ENCODE results near the gene SEPTIN12. TPM values are rescaled to one million over a fixed set of nuclear protein-coding genes. Genes with fewer than 3 reads are reported as not detected.

Gene SEPTIN12, protein sequence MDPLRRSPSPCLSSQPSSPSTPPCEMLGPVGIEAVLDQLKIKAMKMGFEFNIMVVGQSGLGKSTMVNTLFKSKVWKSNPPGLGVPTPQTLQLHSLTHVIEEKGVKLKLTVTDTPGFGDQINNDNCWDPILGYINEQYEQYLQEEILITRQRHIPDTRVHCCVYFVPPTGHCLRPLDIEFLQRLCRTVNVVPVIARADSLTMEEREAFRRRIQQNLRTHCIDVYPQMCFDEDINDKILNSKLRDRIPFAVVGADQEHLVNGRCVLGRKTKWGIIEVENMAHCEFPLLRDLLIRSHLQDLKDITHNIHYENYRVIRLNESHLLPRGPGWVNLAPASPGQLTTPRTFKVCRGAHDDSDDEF
- total RNA-seq, result not detected

DNA sequence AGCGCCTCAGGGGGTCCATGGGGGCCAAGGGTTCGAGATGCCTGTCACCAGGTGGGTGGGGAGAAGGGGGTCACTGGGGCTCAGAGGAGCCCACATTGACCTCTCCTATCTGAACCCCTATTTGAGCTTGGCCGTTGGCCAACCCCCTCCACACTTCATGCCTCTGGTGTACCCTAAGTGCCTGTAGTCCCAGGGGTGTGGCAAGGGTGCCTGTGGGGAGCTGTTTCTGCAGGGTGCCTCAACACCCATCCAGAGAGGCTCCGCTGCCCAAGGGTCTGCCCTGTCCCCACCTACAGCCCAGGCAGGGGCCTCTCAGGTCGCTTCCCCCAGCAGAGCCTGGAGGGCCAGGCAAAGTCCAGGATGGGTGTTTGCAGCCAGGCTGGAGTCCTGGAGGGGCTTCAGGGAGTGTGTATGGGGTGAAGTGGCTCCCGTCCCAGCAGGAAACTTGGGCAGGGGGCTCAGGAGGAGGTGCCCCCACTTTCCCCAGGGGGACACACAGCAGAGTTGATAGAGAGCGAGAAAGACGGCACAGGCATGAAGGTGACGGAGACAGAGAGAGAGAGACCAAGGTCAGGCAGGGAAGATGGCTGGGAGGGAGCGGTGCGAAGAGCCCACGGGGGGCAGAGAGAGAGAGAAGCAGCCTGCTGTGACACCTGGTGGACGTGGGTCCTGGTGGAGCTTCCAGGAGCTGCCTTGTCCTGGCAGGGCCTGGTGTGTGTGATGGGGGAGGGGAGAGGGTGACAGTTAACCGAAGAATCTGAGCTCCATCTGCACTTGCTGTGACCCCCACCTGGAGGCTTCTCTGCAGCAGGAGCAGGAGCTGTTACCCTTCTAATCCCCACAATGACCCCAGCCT lies at the start of gene SEPTIN12:
Gene SEPTIN12 (minus strand): TSS at position 719 of the 856 bp plus-strand sequence. CDS start 700 bp downstream, at position 19.
- Mint-ChIP-seq H3K27me3 (no peaks in the 10 kb centered on the region), H3K4me1 (ENCODE audit: low read depth in 2 of 2) (no peaks in the 10 kb centered on the region), H3K27ac (no peak within 1 kb of the TSS), H3K9me3 (no peaks in the 10 kb centered on the region), H3K4me3 (no peak within 1 kb of the TSS), H3K36me3 (no peaks in the 10 kb centered on the region)
- ATAC-seq (no peak), DNase-seq (ENCODE audit: low spot score) (peak; percentile 29)

DNA sequence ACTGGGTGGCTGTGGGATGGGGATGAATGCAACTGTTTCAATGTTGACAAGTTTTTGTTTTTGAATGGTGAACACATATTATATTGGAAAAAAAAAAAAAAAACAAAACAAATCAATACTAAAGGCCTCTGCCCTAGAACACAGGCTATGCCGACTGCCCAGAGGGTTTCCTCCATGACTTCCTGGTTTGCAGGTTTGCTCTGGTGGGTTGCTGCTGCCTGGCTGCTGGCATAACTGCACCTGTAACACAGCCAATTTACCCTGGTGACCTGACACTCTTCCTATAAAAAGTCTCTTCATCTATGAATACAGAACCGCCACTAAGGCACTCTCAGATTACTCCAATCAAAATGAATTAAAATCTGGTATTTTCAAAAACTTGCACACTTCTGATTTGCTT lies 48.6 kb upstream of the SEPTIN12 start:
- H3K9me3 Mint-ChIP-seq, result no peaks in the 10 kb centered on the region
- peaks cover 31% of the 10 kb centered on the region for H3K36me3 Mint-ChIP-seq
- peak overlapping the region in 1 of 2 donors; percentile 36 for H3K27ac Mint-ChIP-seq
- H3K4me1 Mint-ChIP-seq (ENCODE audit: low read depth in 2 of 2), result peaks cover 8 to 14% of the 10 kb centered on the region in 2 donors
- DNase-seq (ENCODE audit: low spot score), result no peak
- no peak for ATAC-seq
- no peak overlapping the region for H3K4me3 Mint-ChIP-seq
- no peaks in the 10 kb centered on the region for H3K27me3 Mint-ChIP-seq

DNA sequence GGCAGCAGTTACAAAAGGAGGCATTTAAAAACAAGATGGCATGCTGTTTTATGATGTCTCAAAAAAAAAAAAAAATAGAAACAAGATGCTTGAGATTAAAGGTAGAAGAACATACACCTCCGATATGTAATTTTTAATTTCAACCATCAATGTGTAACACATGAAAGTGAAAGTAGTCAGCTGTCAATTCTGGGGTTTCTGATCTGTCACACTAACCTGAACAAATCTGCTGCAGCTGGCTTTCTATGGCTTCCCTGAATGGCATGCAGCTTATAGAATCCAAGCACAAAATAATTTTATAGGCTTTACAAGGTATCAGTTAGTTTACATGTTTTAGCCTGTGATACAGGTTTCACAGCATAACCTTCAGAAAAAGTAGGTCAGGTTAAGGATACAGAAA lies 45.4 kb upstream of the SEPTIN12 start:
- no peak overlapping the region for H3K27ac Mint-ChIP-seq
- DNase-seq (ENCODE audit: low spot score) (no peak), ATAC-seq (no peak)
- H3K9me3 Mint-ChIP-seq, result no peaks in the 10 kb centered on the region
- H3K4me3 Mint-ChIP-seq, result no peak overlapping the region
- H3K27me3 Mint-ChIP-seq, result no peaks in the 10 kb centered on the region
- H3K36me3 Mint-ChIP-seq, result peaks cover 32% of the 10 kb centered on the region
- peaks cover 0 to 17% of the 10 kb centered on the region in 2 donors for H3K4me1 Mint-ChIP-seq (ENCODE audit: low read depth in 2 of 2)

DNA sequence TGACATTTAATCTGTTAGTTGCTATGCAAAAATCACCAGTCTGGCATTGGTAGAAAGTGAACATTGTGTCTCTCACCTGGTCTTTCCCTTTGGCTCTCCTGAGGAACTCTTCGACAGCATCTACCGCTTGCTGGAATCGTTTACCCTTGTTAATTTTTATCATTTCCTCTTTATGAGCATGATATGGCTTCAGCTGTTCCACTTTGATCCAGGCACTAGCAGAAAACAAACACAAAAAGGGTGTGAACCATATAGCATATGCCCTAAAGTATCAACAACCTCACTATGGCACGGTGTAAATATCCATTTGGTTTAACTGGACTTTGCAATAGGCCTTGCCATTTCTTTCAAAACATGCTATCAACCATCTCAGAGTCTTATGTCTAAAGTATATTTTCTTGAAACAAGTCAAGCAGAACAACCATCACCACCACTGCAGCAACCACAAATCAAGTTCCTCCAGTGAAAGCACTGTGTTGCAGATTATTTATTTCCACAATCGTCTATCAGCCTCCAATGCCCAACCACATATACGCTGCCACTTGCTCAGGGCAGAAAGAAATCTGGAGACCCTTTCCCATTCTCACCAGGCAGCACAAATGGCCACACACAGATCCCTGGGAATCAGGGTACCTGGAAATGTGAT lies 44.7 kb upstream of the SEPTIN12 start:
- peaks cover 0 to 17% of the 10 kb centered on the region in 2 donors for H3K4me1 Mint-ChIP-seq (ENCODE audit: low read depth in 2 of 2)
- H3K4me3 Mint-ChIP-seq, result no peak overlapping the region
- no peak overlapping the region for H3K27ac Mint-ChIP-seq
- no peaks in the 10 kb centered on the region for H3K27me3 Mint-ChIP-seq
- ATAC-seq, result no peak
- no peaks in the 10 kb centered on the region for H3K9me3 Mint-ChIP-seq
- DNase-seq (ENCODE audit: low spot score), result no peak
- H3K36me3 Mint-ChIP-seq, result peaks cover 32% of the 10 kb centered on the region

DNA sequence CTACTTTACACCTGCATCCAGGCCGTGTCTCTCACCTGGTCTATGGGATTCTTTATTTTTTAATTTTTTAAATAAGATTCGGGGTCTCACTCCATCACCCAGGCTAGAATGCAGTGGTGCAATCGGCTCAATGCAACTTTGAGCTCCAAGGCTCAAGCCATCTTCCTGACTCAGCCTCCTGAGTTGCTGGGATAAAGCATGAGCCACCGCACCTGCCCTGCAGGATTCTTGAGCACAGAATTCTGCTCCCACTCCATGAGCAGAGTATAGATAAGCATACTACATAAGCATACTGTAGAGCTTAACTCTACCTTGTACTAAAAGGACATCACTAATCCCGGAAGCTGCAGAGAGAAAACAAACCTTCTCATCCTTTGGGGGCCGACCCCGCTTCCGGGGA lies 43.5 kb upstream of the SEPTIN12 start:
- H3K27ac Mint-ChIP-seq, result no peak overlapping the region
- H3K9me3 Mint-ChIP-seq, result no peaks in the 10 kb centered on the region
- H3K27me3 Mint-ChIP-seq, result no peaks in the 10 kb centered on the region
- no peak overlapping the region for H3K4me3 Mint-ChIP-seq
- peaks cover 31% of the 10 kb centered on the region for H3K36me3 Mint-ChIP-seq
- DNase-seq (ENCODE audit: low spot score) (no peak), ATAC-seq (no peak)
- H3K4me1 Mint-ChIP-seq (ENCODE audit: low read depth in 2 of 2), result peaks cover 0 to 14% of the 10 kb centered on the region in 2 donors

DNA sequence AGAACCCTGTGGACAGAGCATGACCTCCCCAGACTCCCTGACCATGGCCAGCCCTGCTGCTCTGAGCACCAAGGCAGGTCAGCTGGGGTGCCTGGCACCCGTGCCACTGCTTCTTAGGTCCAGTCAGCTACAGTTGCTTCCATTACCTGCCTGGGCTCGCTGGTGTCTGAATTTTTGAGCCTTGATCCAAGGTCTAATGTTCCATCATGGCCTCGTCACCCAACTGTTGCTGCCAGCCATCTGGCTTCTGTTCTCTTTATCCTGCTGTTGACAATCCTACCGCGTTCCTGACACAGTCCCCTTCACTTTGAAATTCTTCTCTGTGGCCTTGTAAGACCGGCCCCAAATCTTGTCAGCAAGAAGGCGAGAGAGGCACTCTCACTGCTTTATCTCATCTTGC lies 42.3 kb upstream of the SEPTIN12 start:
- no peak for ATAC-seq
- no peaks in the 10 kb centered on the region for H3K27me3 Mint-ChIP-seq
- H3K4me3 Mint-ChIP-seq, result no peak overlapping the region
- no peaks in the 10 kb centered on the region for H3K9me3 Mint-ChIP-seq
- H3K4me1 Mint-ChIP-seq (ENCODE audit: low read depth in 2 of 2), result peaks cover 0 to 11% of the 10 kb centered on the region in 2 donors
- H3K36me3 Mint-ChIP-seq, result peaks cover 26% of the 10 kb centered on the region
- no peak for DNase-seq (ENCODE audit: low spot score)
- H3K27ac Mint-ChIP-seq, result no peak overlapping the region

DNA sequence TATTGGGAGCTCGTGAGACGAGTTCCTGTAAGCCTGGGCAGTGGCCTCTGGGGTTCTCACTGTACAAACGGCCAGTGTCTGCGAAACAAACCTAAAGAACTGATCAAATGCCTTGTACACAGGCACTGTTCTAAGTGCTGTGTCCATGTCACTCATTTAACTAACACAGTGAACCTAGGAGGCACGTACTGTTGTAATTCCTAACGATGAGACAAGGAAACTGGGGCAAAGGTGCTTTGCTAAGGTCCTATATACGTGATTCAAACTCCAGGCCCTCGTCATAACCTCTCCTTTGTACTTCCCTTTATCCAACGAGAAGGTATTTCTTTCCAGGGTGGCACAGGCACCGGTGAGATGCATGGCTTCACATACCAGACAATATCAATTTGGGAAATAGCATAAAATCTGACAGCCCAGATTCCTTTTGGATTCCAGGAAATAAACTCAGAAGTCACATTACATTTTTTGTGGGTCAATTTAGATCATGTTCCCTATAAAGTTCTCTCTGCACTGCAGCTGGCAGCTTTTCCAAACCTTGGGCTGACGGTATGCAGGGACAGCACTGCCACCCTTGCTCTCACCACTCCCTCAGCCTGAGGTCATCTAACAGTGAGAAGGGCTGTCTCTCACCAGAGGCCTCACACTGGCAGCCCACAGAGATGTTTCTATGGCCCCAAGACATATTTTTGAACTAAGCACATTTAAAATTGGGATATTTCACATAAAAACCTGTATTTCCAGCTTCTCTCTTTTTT lies 40.6 kb upstream of the SEPTIN12 start:
- H3K9me3 Mint-ChIP-seq, result no peaks in the 10 kb centered on the region
- peaks cover 35% of the 10 kb centered on the region for H3K36me3 Mint-ChIP-seq
- DNase-seq (ENCODE audit: low spot score) (no peak), ATAC-seq (no peak)
- H3K4me1 Mint-ChIP-seq (ENCODE audit: low read depth in 2 of 2), result peaks cover 0 to 17% of the 10 kb centered on the region in 2 donors
- H3K27me3 Mint-ChIP-seq, result no peaks in the 10 kb centered on the region
- no peak overlapping the region for H3K27ac Mint-ChIP-seq
- H3K4me3 Mint-ChIP-seq, result no peak overlapping the region

DNA sequence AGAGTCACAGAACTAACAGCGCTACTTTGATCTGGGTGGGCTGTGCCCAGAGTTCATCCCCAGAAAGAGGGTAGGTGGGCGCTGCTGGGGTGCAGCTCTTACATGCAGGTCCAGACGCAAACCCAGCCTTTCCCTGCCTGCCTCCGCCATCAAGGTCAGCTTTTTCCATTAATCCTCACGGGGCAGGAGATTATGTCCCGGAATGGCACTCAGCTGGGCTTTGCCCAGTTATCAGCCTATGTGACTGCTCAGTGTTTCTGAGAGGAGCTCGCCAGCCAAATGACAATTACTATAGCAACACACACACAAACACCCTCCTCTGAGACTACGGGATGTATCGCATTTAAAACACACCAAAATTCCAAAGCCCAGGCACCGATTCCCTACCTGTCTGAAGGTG lies 38.8 kb upstream of the SEPTIN12 start:
- no peak overlapping the region for H3K27ac Mint-ChIP-seq

DNA sequence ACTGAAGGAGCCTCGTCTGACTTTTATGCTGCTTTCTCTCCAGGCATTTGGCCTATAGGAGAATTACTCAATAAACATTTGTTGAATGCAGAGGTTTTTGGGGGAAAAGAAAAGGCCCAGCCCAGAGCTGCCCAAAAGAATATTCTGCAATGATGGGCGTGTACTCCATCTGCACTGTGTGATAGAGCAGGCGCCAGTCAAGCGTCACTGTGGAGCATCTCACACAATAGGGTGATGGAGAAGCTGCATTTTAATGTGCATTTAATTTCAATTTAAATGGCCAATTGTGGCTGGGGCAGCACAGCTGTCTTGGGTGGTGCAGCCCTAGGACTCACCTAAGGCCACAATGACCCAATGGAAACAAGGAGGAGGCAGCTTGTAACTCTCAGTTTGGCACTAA lies 38.4 kb upstream of the SEPTIN12 start:
- Mint-ChIP-seq H3K9me3 (no peaks in the 10 kb centered on the region), H3K36me3 (peaks cover 28% of the 10 kb centered on the region), H3K4me1 (ENCODE audit: low read depth in 2 of 2) (peaks cover 0 to 14% of the 10 kb centered on the region in 2 donors), H3K27me3 (no peaks in the 10 kb centered on the region), H3K4me3 (no peak overlapping the region), H3K27ac (no peak overlapping the region)
- ATAC-seq (no peak), DNase-seq (ENCODE audit: low spot score) (no peak)

More for the DNA sequence above, 38.8 kb upstream of the SEPTIN12 start:
- ATAC-seq, result no peak
- Mint-ChIP-seq H3K36me3 (peaks cover 31% of the 10 kb centered on the region), H3K4me1 (ENCODE audit: low read depth in 2 of 2) (peaks cover 0 to 14% of the 10 kb centered on the region in 2 donors), H3K27me3 (no peaks in the 10 kb centered on the region), H3K4me3 (no peak overlapping the region), H3K9me3 (no peaks in the 10 kb centered on the region)
- no peak for DNase-seq (ENCODE audit: low spot score)

DNA sequence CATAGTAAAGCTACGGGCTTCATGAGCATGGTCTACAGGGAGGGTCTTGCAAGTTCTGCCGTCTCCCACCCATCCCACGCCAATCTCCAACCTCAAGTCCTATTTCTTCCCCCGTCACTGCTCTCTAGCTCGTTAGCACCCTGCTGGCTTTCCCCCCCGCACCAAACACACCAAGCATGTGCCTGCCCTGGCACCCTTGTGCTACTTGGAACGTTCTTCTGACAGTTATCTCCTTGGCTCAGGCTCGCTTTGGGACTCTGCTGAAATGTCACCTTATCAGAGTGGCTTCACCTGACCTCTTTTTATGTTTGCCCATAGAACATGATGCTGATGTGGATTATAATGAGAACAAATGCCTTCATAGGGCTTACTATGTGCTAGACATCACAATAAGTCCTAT lies 37.1 kb upstream of the SEPTIN12 start:
- Mint-ChIP-seq H3K27me3 (no peaks in the 10 kb centered on the region), H3K9me3 (no peaks in the 10 kb centered on the region), H3K4me3 (no peak overlapping the region), H3K36me3 (peaks cover 16% of the 10 kb centered on the region), H3K4me1 (ENCODE audit: low read depth in 2 of 2) (peaks cover 0 to 6% of the 10 kb centered on the region in 2 donors), H3K27ac (no peak overlapping the region)
- DNase-seq (ENCODE audit: low spot score) (no peak), ATAC-seq (no peak)

DNA sequence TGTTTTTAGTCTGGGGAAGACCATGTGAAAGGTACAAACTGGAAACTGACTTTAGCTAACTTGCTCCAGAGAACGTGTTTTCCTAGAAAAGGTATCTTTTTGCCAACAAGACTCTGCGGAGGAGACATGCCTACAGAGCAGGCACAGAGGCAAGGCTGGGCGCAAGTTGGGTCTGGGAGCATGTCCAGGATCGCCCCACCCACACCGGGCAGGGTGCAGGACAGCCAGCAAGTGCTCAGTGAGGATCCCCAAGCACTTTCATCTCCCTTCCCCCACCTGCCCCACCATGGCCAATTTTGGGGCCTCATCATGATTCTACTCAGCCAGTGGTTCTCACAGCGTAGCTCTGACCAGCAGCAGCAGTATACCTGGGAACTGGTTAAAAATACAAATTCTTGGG lies 32.5 kb upstream of the SEPTIN12 start:
- DNase-seq (ENCODE audit: low spot score) (no peak), ATAC-seq (no peak)
- Mint-ChIP-seq H3K36me3 (peaks cover 24% of the 10 kb centered on the region), H3K9me3 (no peaks in the 10 kb centered on the region), H3K27me3 (no peaks in the 10 kb centered on the region), H3K27ac (no peak overlapping the region), H3K4me1 (ENCODE audit: low read depth in 2 of 2) (peaks cover 0 to 11% of the 10 kb centered on the region in 2 donors), H3K4me3 (no peak overlapping the region)

DNA sequence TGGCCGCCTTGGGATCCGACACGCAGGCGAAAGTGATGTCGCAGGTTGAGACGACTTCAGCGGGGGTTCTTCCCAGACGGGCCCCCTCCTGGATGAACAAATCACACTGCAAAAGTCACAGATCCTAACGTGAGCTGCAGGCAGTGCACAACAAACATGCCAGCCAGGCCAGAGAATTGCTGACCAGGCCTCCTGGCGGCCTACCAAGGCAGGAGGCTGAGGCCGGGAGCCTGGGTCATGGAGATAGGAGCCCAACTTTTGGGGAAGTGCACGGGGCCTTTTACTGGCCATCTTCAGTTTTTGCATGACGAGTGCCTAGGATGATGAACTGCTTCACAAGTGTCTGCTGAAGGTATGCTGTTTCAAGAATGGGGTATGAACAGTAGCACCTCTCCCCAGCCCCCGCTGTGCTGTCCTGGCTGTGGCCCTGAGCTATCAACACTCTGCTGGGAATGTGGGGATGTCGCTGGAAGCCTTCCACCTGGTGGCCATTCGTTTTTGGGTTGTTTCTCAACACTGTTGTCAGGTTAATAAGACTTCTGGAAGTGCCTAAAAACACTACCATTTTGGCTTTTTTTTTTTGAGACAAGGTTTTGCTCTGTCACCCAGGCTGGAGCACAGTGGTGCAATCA lies 26.5 kb upstream of the SEPTIN12 start:
- DNase-seq (ENCODE audit: low spot score) (no peak), ATAC-seq (no peak)
- Mint-ChIP-seq H3K9me3 (no peaks in the 10 kb centered on the region), H3K27me3 (no peaks in the 10 kb centered on the region), H3K36me3 (peaks cover 13% of the 10 kb centered on the region), H3K4me3 (no peak overlapping the region), H3K27ac (no peak overlapping the region), H3K4me1 (ENCODE audit: low read depth in 2 of 2) (peaks cover 0 to 4% of the 10 kb centered on the region in 2 donors)

DNA sequence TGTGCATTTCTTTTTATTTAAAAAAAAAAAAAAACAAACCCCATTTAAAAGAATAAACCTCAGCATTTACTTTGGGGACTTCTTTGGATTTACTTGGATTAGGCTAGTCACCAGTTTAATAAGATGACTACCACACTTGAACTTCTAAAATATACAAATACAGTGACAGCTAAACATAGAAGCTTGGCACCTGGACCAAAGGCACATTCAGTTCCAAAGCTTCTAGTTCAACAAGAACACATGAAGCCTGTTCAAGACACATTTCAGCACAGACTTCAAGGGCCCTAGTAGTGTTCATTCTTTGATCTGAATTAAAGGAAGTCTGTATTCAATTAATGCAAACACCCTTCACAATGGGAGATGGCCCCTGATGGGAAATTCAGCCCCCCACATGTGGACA lies 25.9 kb upstream of the SEPTIN12 start:
- Mint-ChIP-seq H3K4me3 (no peak overlapping the region), H3K9me3 (no peaks in the 10 kb centered on the region), H3K27me3 (no peaks in the 10 kb centered on the region), H3K27ac (no peak overlapping the region), H3K36me3 (peaks cover 13% of the 10 kb centered on the region), H3K4me1 (ENCODE audit: low read depth in 2 of 2) (peaks cover 0 to 4% of the 10 kb centered on the region in 2 donors)
- no peak for DNase-seq (ENCODE audit: low spot score)
- no peak for ATAC-seq
